Measurements from ENCODE around the gene MYO5B. TPM values are rescaled to one million over a fixed set of nuclear protein-coding genes. Genes with fewer than 3 reads are reported as not detected.

The MYO5B gene
- total RNA-seq, 2 experiments from 2014 or later: not detected

- Mint-ChIP-seq H3K27ac (no peak overlapping the region), H3K36me3 (ENCODE audit: low read depth) (no peaks in the 10 kb centered on the region), H3K4me3 (no peak overlapping the region), H3K9me3 (no peaks in the 10 kb centered on the region), H3K27me3 (peaks cover 5% of the 10 kb centered on the region), H3K4me1 (ENCODE audit: low read depth) (no peaks in the 10 kb centered on the region)
- no peak for DNase-seq
- TF ChIP-seq, protein P1, sequence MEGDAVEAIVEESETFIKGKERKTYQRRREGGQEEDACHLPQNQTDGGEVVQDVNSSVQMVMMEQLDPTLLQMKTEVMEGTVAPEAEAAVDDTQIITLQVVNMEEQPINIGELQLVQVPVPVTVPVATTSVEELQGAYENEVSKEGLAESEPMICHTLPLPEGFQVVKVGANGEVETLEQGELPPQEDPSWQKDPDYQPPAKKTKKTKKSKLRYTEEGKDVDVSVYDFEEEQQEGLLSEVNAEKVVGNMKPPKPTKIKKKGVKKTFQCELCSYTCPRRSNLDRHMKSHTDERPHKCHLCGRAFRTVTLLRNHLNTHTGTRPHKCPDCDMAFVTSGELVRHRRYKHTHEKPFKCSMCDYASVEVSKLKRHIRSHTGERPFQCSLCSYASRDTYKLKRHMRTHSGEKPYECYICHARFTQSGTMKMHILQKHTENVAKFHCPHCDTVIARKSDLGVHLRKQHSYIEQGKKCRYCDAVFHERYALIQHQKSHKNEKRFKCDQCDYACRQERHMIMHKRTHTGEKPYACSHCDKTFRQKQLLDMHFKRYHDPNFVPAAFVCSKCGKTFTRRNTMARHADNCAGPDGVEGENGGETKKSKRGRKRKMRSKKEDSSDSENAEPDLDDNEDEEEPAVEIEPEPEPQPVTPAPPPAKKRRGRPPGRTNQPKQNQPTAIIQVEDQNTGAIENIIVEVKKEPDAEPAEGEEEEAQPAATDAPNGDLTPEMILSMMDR (IDR thresholded peaks at IDR 0.05): no peak
- ATAC-seq (ENCODE audit: poor library complexity): no peak
- Histone ChIP-seq H3K27ac (ENCODE audit: low read depth in 1 of 2, low read length in 2 of 2) (no peak overlapping the region), H3K27me3 (ENCODE audit: control insufficient read depth in 1 of 2, insufficient read depth in 2 of 2, low read length in 2 of 2) (peaks cover 0 to 2% of the 10 kb centered on the region in 2 experiments), H3K4me1 (ENCODE audit: insufficient read depth, low read length) (no peaks in the 10 kb centered on the region), H3K36me3 (ENCODE audit: insufficient read depth, low read length) (no peaks in the 10 kb centered on the region), H3K9me3 (ENCODE audit: control insufficient read depth in 1 of 2, insufficient read depth in 1 of 2, low read length in 2 of 2) (no peaks in the 10 kb centered on the region), H3K4me3 (ENCODE audit: low read length) (no peak overlapping the region)
- intact Hi-C loops (cut with DNase I, micrococcal nuclease): no loop called here
- ChIA-PET POLR2A (no interaction called here), CTCF (no interaction called here)
Observed at GRCh38 chr18:49976795-49977560, 218.0 kb downstream of the MYO5B start.

DNA sequence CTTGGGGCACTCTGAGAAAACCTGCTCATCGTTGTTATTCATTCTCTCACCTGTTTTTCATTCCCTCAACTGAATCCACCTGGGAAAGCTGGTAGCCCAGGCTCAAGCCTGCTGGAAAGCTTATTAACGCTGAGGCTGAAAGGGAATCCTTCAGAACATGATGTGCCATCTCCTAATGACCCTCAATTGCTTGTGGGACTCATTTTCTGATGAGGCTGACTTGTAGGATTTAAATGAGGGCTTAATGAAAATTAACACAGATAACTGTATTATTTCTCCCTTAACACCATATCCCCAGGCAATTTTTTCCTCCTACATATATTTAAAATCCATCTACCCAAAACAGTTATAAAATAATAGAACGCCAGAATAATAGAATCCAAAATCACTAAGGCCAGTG lies 218.9 kb downstream of the MYO5B start:
- Mint-ChIP-seq H3K36me3 (ENCODE audit: low read depth) (no peaks in the 10 kb centered on the region), H3K27me3 (peaks cover 5% of the 10 kb centered on the region), H3K4me3 (no peak overlapping the region), H3K9me3 (no peaks in the 10 kb centered on the region), H3K4me1 (ENCODE audit: low read depth) (no peaks in the 10 kb centered on the region), H3K27ac (no peak overlapping the region)
- Histone ChIP-seq H3K4me1 (ENCODE audit: insufficient read depth, low read length) (no peaks in the 10 kb centered on the region), H3K9me3 (ENCODE audit: control insufficient read depth in 1 of 2, insufficient read depth in 1 of 2, low read length in 2 of 2) (no peaks in the 10 kb centered on the region), H3K4me3 (ENCODE audit: low read length) (no peak overlapping the region), H3K27me3 (ENCODE audit: control insufficient read depth in 1 of 2, insufficient read depth in 2 of 2, low read length in 2 of 2) (peaks cover 0 to 2% of the 10 kb centered on the region in 2 experiments), H3K36me3 (ENCODE audit: insufficient read depth, low read length) (no peaks in the 10 kb centered on the region), H3K27ac (ENCODE audit: low read depth in 1 of 2, low read length in 2 of 2) (no peak overlapping the region)
- POLR2A ChIA-PET: no interaction called here
- TF ChIP-seq, protein P1 (IDR thresholded peaks at IDR 0.05): no peak
- ATAC-seq (ENCODE audit: poor library complexity): no peak
- DNase-seq: no peak
- intact Hi-C loops (cut with DNase I, micrococcal nuclease): no loop called here
- CTCF ChIA-PET: no interaction called here

DNA sequence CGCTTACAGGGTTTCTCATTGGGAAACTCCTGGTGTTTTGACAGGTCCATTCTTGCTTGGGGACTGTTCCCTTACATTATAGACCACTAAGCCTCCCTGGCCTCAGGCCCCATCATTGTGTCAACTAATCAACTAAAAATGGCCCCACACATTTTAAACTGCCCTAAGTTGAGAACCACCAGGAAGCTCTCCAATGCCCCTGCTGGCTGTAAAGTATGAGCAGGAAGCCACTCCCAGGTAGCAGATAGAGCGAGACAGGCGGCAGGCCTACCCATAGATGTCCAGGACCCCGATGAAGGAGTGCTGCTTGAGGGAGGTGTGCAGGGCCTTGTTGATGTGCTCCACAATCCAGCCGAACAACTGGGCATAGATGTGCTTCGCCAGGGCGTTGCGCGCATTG lies 220.9 kb downstream of the MYO5B start:
- POLR2A ChIA-PET: no interaction called here
- no peak overlapping the region for H3K4me3 Mint-ChIP-seq

More for the DNA sequence above, 220.9 kb downstream of the MYO5B start:
- no peaks in the 10 kb centered on the region for H3K4me1 Mint-ChIP-seq (ENCODE audit: low read depth)
- TF ChIP-seq, protein P1 (IDR thresholded peaks at IDR 0.05): no peak
- Histone ChIP-seq H3K27ac (ENCODE audit: low read depth in 1 of 2, low read length in 2 of 2) (no peak overlapping the region), H3K4me1 (ENCODE audit: insufficient read depth, low read length) (no peaks in the 10 kb centered on the region), H3K9me3 (ENCODE audit: control insufficient read depth in 1 of 2, insufficient read depth in 1 of 2, low read length in 2 of 2) (no peaks in the 10 kb centered on the region), H3K27me3 (ENCODE audit: control insufficient read depth in 1 of 2, insufficient read depth in 2 of 2, low read length in 2 of 2) (peaks cover 0 to 2% of the 10 kb centered on the region in 2 experiments), H3K4me3 (ENCODE audit: low read length) (no peak overlapping the region), H3K36me3 (ENCODE audit: insufficient read depth, low read length) (no peaks in the 10 kb centered on the region)
- H3K27ac Mint-ChIP-seq: no peak overlapping the region
- intact Hi-C loops (cut with DNase I, micrococcal nuclease): no loop called here
- no peaks in the 10 kb centered on the region for H3K36me3 Mint-ChIP-seq (ENCODE audit: low read depth)
- peaks cover 5% of the 10 kb centered on the region for H3K27me3 Mint-ChIP-seq
- no peaks in the 10 kb centered on the region for H3K9me3 Mint-ChIP-seq
- DNase-seq (no peak), ATAC-seq (ENCODE audit: poor library complexity) (no peak)
- CTCF ChIA-PET: no interaction called here
